Upper lobe of left lung (tissue), 4 donors: ENCODE data around the gene NOL6.
A peak's percentile ranks its signal among the peaks of the same experiment; 100 is the strongest.

ENCODE experiments used
- CTCF ChIP-seq, 6 experiments: fragments of 450-650 bp in 4 of 6; fragments of 200-600 bp in 2 of 6; sonication (generic) in 2 of 6; IDR thresholded peaks; one replicate each; pipeline ENCODE4 v1.5.1; 2016 to 2019; ENCODE audit warnings: antibody characterized with exemption in 6 of 6
- EP300 ChIP-seq, 4 donors: sonication (generic); formaldehyde crosslinking; IDR thresholded peaks; one replicate each; pipeline ENCODE4 v1.5.1; 2017; ENCODE audit warnings: antibody characterized with exemption in 4 of 4, control low read depth in 2 of 4
- POLR2A ChIP-seq, 4 donors: fragments of 450-650 bp; IDR thresholded peaks; one replicate each; pipeline ENCODE4 v1.5.1; 2016 to 2017; ENCODE audit warnings: antibody characterized with exemption in 4 of 4, mild to moderate bottlenecking in 2 of 4
- POLR2AphosphoS5 ChIP-seq, 2 donors: sonication (generic); formaldehyde crosslinking; IDR thresholded peaks; one replicate each; pipeline ENCODE4 v1.5.1; 2017; ENCODE audit warnings: antibody characterized with exemption in 2 of 2

DNA sequence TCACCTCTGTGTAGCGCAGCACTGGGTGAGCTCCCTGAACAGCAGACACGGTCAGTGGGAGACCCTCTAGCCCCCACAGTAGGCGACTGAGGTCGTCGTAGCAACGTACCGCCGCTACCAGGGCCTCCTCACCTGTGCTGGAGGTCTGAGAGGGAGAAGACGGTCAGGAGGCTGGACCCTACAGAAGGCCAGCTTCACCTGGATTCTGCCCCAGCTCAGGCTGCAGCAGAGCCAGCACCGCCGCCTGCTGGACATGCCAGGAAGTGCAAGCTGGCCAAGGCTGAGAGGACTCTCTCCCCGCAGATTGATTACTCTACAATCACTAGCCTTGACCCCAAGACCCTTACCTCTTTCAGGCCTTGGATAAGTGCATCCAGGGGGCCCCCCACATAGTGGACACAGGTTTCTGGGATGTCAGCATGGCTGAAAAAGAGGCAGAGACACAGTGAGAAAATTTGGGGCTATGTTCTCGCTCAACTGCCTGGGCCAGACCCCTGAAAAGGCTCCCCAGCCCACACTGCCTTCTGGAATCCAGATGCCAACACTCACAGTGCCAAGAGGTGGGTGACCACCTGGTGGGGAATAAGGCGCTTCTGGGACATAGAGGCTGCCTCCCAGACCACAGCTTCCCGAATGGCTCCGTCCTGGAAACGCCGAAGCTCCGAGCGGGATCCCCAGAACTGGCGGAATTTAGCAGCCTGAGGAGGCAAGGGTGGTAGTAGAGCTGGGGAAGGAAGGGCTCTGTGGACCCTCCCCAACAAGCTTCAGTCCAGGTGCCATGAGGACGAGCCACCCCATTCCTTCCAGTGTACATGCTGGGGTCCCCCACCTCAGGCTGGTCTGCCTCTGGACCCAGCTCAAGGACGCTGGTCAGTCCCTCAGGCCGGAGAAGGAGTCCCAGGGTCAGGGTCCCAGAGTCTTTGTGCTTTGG, 6.9 kb downstream of the NOL6 start:
- TF ChIP-seq POLR2A (IDR thresholded peaks at IDR 0.05): no peak
- no peak for TF ChIP-seq POLR2AphosphoS5 (IDR thresholded peaks at IDR 0.05)
- TF ChIP-seq CTCF (IDR thresholded peaks at IDR 0.05): peak; percentile 92 to 97 (median 94)
- TF ChIP-seq EP300 (IDR thresholded peaks at IDR 0.05): no peak
